ENCODE results near the gene PGA5.
"Not testable (repeated sequence)": the region's sequence is repeated elsewhere in the genome, so short reads cannot be mapped to it uniquely, and the experiment has no call there.

- not testable (repeated sequence) for TF ChIP-seq CTCF, POLR2A (IDR thresholded peaks at IDR 0.05)
Observed at GRCh38 chr11:61248071-61248470, 7.1 kb downstream of the PGA5 start.

Data from uterus (tissue), 2 donors.